ENCODE results near the gene TRIP4. TPM values are rescaled to one million over a fixed set of nuclear protein-coding genes. Genes with fewer than 3 reads are reported as not detected.

Gene TRIP4
- total RNA-seq, 1 experiment from 2014 or later: 26.2 TPM

- Histone ChIP-seq H3K9me3 (no peaks in the 10 kb centered on the region), H3K27me3 (replicated peaks; ENCODE audit: control insufficient read depth, insufficient read depth, low read length) (no peaks in the 10 kb centered on the region), H3K4me1 (no peaks in the 10 kb centered on the region), H3K4me3 (ENCODE audit: low read depth, low read length) (no peak overlapping the region), H3K36me3 (ENCODE audit: control insufficient read depth, insufficient read depth, low read length) (no peaks in the 10 kb centered on the region)
- intact Hi-C loops (cut with micrococcal nuclease; ENCODE audit: unreplicated experiment): no loop called here
- Mint-ChIP-seq H3K27me3 (ENCODE audit: insufficient read depth, unreplicated experiment) (no peaks in the 10 kb centered on the region), H3K4me1 (ENCODE audit: low read depth, unreplicated experiment) (no peaks in the 10 kb centered on the region), H3K27ac (ENCODE audit: unreplicated experiment) (no peak overlapping the region), H3K36me3 (ENCODE audit: insufficient read depth, unreplicated experiment) (peaks cover 6% of the 10 kb centered on the region), H3K9me3 (ENCODE audit: unreplicated experiment) (no peaks in the 10 kb centered on the region), H3K4me3 (ENCODE audit: unreplicated experiment) (no peak overlapping the region)
- ChIA-PET CTCF (interaction anchor here (0.6 kb wide), 1 partner anchor 30 kb away, joined by 4 read pairs; no protein-coding TSS in a partner anchor), POLR2A (no interaction called here)
- no peak for TF ChIP-seq CTCF (IDR thresholded peaks at IDR 0.05; ENCODE audit: insufficient read depth in 1 of 2, low read depth in 1 of 2, low read length in 1 of 2, severe bottlenecking in 1 of 2, unreplicated experiment in 1 of 2)
- BruUV-seq (replicated peaks): no TSS peak
- DNase-seq: no peak
These were observed 39.2 kb upstream of the TRIP4 start for GRCh38 chr15:64348455-64348854.

- no peaks in the 10 kb centered on the region for H3K4me1 Mint-ChIP-seq (ENCODE audit: low read depth, unreplicated experiment)
These were observed 38.3 kb upstream of the TRIP4 start for GRCh38 chr15:64349375-64349774.

GRCh38 chr15:64351265-64351664 lies 36.4 kb upstream of the TRIP4 start:
- H3K27ac Mint-ChIP-seq (ENCODE audit: unreplicated experiment): no peak overlapping the region

More at GRCh38 chr15:64349375-64349774, 38.3 kb upstream of the TRIP4 start:
- H3K9me3 ChIP-seq: no peaks in the 10 kb centered on the region
- intact Hi-C loops (cut with micrococcal nuclease; ENCODE audit: unreplicated experiment): no loop called here
- no peak for DNase-seq
- H3K27me3 ChIP-seq (replicated peaks; ENCODE audit: control insufficient read depth, insufficient read depth, low read length): no peaks in the 10 kb centered on the region
- H3K4me1 ChIP-seq: 0 out of 2 replicates have a peak, but pooled peaks cover 2% of the 10 kb centered on the region
- H3K27me3 Mint-ChIP-seq (ENCODE audit: insufficient read depth, unreplicated experiment): no peaks in the 10 kb centered on the region
- ChIA-PET POLR2A (no interaction called here), CTCF (no interaction called here)
- no peak for TF ChIP-seq CTCF (IDR thresholded peaks at IDR 0.05; ENCODE audit: insufficient read depth in 1 of 2, low read depth in 1 of 2, low read length in 1 of 2, severe bottlenecking in 1 of 2, unreplicated experiment in 1 of 2)
- no peak overlapping the region for H3K27ac Mint-ChIP-seq (ENCODE audit: unreplicated experiment)
- H3K4me3 ChIP-seq (ENCODE audit: low read depth, low read length): no peak overlapping the region
- no peaks in the 10 kb centered on the region for H3K9me3 Mint-ChIP-seq (ENCODE audit: unreplicated experiment)
- BruUV-seq (replicated peaks): no TSS peak
- H3K36me3 ChIP-seq (ENCODE audit: control insufficient read depth, insufficient read depth, low read length): no peaks in the 10 kb centered on the region
- H3K36me3 Mint-ChIP-seq (ENCODE audit: insufficient read depth, unreplicated experiment): peaks cover 6% of the 10 kb centered on the region
- H3K4me3 Mint-ChIP-seq (ENCODE audit: unreplicated experiment): no peak overlapping the region

More at GRCh38 chr15:64351265-64351664, 36.4 kb upstream of the TRIP4 start:
- Mint-ChIP-seq H3K4me3 (ENCODE audit: unreplicated experiment) (no peak overlapping the region), H3K27me3 (ENCODE audit: insufficient read depth, unreplicated experiment) (no peaks in the 10 kb centered on the region), H3K36me3 (ENCODE audit: insufficient read depth, unreplicated experiment) (peaks cover 12% of the 10 kb centered on the region), H3K4me1 (ENCODE audit: low read depth, unreplicated experiment) (peaks cover 8% of the 10 kb centered on the region), H3K9me3 (ENCODE audit: unreplicated experiment) (no peaks in the 10 kb centered on the region)
- Histone ChIP-seq H3K4me1 (0 out of 2 replicates have a peak, but pooled peaks cover 5% of the 10 kb centered on the region), H3K36me3 (ENCODE audit: control insufficient read depth, insufficient read depth, low read length) (no peaks in the 10 kb centered on the region), H3K9me3 (no peaks in the 10 kb centered on the region), H3K27me3 (replicated peaks; ENCODE audit: control insufficient read depth, insufficient read depth, low read length) (no peaks in the 10 kb centered on the region), H3K4me3 (ENCODE audit: low read depth, low read length) (no peak overlapping the region)
- TF ChIP-seq CTCF (IDR thresholded peaks at IDR 0.05; ENCODE audit: insufficient read depth in 1 of 2, low read depth in 1 of 2, low read length in 1 of 2, severe bottlenecking in 1 of 2, unreplicated experiment in 1 of 2): no peak
- no peak for DNase-seq
- BruUV-seq (replicated peaks): no TSS peak
- CTCF ChIA-PET: no interaction called here
- intact Hi-C loops (cut with micrococcal nuclease; ENCODE audit: unreplicated experiment): no loop called here
- POLR2A ChIA-PET: no interaction called here
